Measurements from ENCODE around the gene DOK4.

Gene DOK4

DNA sequence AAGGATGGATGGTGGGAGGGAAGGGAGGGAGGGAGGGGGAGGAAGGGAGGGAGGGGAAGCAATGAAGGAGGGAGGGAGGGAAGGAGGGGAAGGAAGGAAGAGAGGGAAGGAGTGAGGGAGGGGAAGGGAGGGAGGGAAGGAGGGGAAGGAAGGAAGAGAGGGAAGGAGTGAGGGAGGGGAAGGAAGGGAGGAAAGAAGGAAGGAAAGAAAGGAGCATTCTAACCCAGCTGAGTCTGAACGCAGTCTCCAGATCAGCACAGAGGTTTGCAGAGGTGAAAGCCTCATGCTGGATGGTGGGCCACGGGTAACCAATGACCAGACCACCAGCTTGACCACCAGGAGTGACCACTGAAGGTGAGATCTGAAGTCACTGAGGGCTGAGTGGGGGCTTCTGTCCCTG, 63.1 kb downstream of the DOK4 start:
- Histone ChIP-seq H4K8ac (ENCODE audit: low read length) (no peak overlapping the region), H3K27ac (ENCODE audit: low read length, poor library complexity, severe bottlenecking) (no peak overlapping the region), H3K79me1 (replicated peaks; ENCODE audit: low read length, poor library complexity, severe bottlenecking) (no peaks in the 10 kb centered on the region), H2BK5ac (ENCODE audit: low read depth, low read length, poor library complexity, severe bottlenecking) (no peak overlapping the region), H3K4me3 (ENCODE audit: insufficient read depth in 1 of 2, low read depth in 1 of 2, low read length in 2 of 2) (no peak overlapping the region), H3K4me1 (ENCODE audit: control insufficient read depth, insufficient read depth, low read depth, low read length) (peaks cover 3% of the 10 kb centered on the region), H3K23ac (ENCODE audit: low read length in 2 of 2) (no peak overlapping the region), H3K27me3 (ENCODE audit: control insufficient read depth in 1 of 2, insufficient read depth in 1 of 2, low read length in 2 of 2) (no peaks in the 10 kb centered on the region), H3K9ac (ENCODE audit: low read length) (no peak overlapping the region), H2AK5ac (ENCODE audit: low read length, severe bottlenecking) (no peak overlapping the region), H2BK120ac (ENCODE audit: low read depth, low read length) (no peak overlapping the region), H3K4me2 (ENCODE audit: low read length, poor library complexity, severe bottlenecking) (no peak overlapping the region), H3K9me3 (ENCODE audit: control insufficient read depth, low read length) (no peaks in the 10 kb centered on the region), H4K91ac (ENCODE audit: low read length) (no peak overlapping the region), H2BK12ac (ENCODE audit: low read length in 2 of 2) (no peak overlapping the region), H3K36me3 (ENCODE audit: control insufficient read depth in 1 of 2, insufficient read depth in 2 of 2, low read depth in 1 of 2, low read length in 2 of 2) (peaks cover 14 to 18% of the 10 kb centered on the region in 2 experiments), H3K14ac (ENCODE audit: low read length in 2 of 2) (no peak overlapping the region), H2BK15ac (ENCODE audit: low read depth, poor library complexity, severe bottlenecking) (no peak overlapping the region), H3K18ac (ENCODE audit: low read depth in 1 of 2, low read length in 2 of 2) (no peak overlapping the region), H3K4ac (ENCODE audit: low read depth in 1 of 2, low read length in 2 of 2) (no peak overlapping the region), H2AFZ (ENCODE audit: low read depth, low read length) (no peak overlapping the region)
- DNase-seq = no peak
- 100% methylated on average over 2 of the region's 2 CpGs for WGBS

DNA sequence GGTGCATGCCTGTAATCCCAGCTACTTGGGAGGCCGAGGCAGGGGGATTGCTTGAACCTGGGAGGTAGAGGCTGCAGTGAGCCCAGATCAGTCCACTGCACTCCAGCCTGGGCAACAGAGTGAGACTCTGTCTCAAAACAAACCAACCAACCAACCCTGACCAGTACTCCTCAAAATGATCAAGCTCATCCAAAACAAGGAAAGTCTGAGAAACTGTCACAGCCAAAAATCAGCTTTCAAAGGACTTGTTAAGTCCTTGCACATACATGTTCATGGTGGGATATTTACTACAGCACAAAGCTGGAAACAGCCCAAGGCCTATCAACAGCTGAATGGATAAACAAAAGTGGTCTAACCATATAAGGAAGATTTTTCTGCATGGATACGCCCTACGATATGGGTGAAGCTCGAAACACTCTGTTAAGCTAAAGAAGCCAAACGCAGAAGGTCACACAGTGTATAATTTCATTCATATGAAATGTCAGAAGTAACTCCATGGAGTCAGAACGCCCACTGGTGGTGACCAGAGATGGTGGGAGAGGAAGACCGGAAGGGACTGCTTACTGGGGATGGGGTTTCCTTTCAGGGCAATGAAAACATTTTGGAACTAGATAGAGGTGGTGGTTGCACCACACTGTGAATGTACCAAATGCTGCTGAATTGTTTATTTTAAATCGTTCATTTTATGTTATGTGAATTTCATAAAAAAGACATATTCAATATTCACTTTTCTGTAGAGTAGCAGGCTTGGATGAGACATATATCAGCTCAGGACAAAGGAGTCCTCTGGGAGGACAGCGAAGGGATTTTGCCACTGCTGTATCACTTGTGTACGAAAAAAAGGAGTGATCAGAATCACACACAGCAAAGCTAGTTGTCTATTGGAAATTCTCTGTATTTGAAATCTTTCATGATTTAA, 64.0 kb downstream of the DOK4 start:
- H3K36me3 ChIP-seq (ENCODE audit: control insufficient read depth in 1 of 2, insufficient read depth in 2 of 2, low read depth in 1 of 2, low read length in 2 of 2) = peaks cover 9 to 10% of the 10 kb centered on the region in 2 experiments

More for the DNA sequence above, 64.0 kb downstream of the DOK4 start:
- Histone ChIP-seq H3K23ac (ENCODE audit: low read length in 2 of 2) (no peak overlapping the region), H3K27ac (ENCODE audit: low read length, poor library complexity, severe bottlenecking) (no peak overlapping the region), H2BK12ac (ENCODE audit: low read length in 2 of 2) (no peak overlapping the region), H3K4me2 (ENCODE audit: low read length, poor library complexity, severe bottlenecking) (no peak overlapping the region), H2AK5ac (ENCODE audit: low read length, severe bottlenecking) (no peak overlapping the region), H2AFZ (ENCODE audit: low read depth, low read length) (no peak overlapping the region), H3K4me3 (ENCODE audit: insufficient read depth in 1 of 2, low read depth in 1 of 2, low read length in 2 of 2) (no peak overlapping the region), H3K18ac (ENCODE audit: low read depth in 1 of 2, low read length in 2 of 2) (no peak overlapping the region), H3K4me1 (ENCODE audit: control insufficient read depth, insufficient read depth, low read depth, low read length) (peaks cover 5% of the 10 kb centered on the region), H3K27me3 (ENCODE audit: control insufficient read depth in 1 of 2, insufficient read depth in 1 of 2, low read length in 2 of 2) (no peaks in the 10 kb centered on the region), H3K4ac (ENCODE audit: low read depth in 1 of 2, low read length in 2 of 2) (no peak overlapping the region), H2BK120ac (ENCODE audit: low read depth, low read length) (no peak overlapping the region), H4K91ac (ENCODE audit: low read length) (no peak overlapping the region), H3K14ac (ENCODE audit: low read length in 2 of 2) (no peak overlapping the region), H3K79me1 (replicated peaks; ENCODE audit: low read length, poor library complexity, severe bottlenecking) (no peaks in the 10 kb centered on the region), H3K9me3 (ENCODE audit: control insufficient read depth, low read length) (no peaks in the 10 kb centered on the region), H3K9ac (ENCODE audit: low read length) (peak overlapping the region; percentile 17), H4K8ac (ENCODE audit: low read length) (peak overlapping the region; percentile 69), H2BK5ac (ENCODE audit: low read depth, low read length, poor library complexity, severe bottlenecking) (no peak overlapping the region), H2BK15ac (ENCODE audit: low read depth, poor library complexity, severe bottlenecking) (no peak overlapping the region)
- WGBS = 61% methylated on average over 8 of the region's 10 CpGs
- DNase-seq = peak; percentile 67
